SK-N-SH (cell line): ENCODE data around the gene KLHL18.

Source experiments
- CTCF ChIP-seq: fragments of 200-600 bp; sonication (generic); IDR thresholded peaks from 2 replicates; pipeline ENCODE4 v1.6.1; 2017; ENCODE audit warnings: antibody characterized with exemption, mild to moderate bottlenecking, moderate library complexity
- EP300 ChIP-seq, 2 experiments: IDR thresholded peaks; 2 replicates each; pipeline versions ENCODE4 v1.4.0 to v1.6.1; 2012; ENCODE audit warnings: borderline replicate concordance in 1 of 2, low read depth in 1 of 2, low read length in 1 of 2
- FOSL2 ChIP-seq: IDR thresholded peaks from 2 replicates; pipeline ENCODE4 v1.4.0; 2012; ENCODE audit warnings: low read depth, mild to moderate bottlenecking, moderate library complexity, borderline replicate concordance
- NFIC ChIP-seq: IDR thresholded peaks from 2 replicates; pipeline ENCODE4 v1.4.0; 2012; ENCODE audit warnings: borderline replicate concordance
- POLR2AphosphoS5 ChIP-seq: IDR thresholded peaks from 2 replicates; pipeline ENCODE4 v1.6.1; 2012; ENCODE audit warnings: low read depth, low read length
- RFX5 ChIP-seq: IDR thresholded peaks from 2 replicates; pipeline ENCODE4 v1.6.1; 2012; ENCODE audit warnings: mild to moderate bottlenecking, improper control_type of control experiment, low read length
- TAF1 ChIP-seq: IDR thresholded peaks from 2 replicates; pipeline ENCODE4 v1.6.1; 2012; ENCODE audit warnings: low read depth, mild to moderate bottlenecking, low read length, moderate library complexity, borderline replicate concordance

- TF ChIP-seq CTCF (no peak), NFIC (no peak), POLR2AphosphoS5 (no peak), TAF1 (no peak), RFX5 (no peak), FOSL2 (no peak), EP300 (IDR thresholded peaks at IDR 0.05; ENCODE audit: borderline replicate concordance in 1 of 2, low read depth in 1 of 2, low read length in 1 of 2) (no peak)
Observed at GRCh38 chr3:47359323-47359722, 76.6 kb downstream of the KLHL18 start.
